Measurements from ENCODE around the gene YKT6.

DNA sequence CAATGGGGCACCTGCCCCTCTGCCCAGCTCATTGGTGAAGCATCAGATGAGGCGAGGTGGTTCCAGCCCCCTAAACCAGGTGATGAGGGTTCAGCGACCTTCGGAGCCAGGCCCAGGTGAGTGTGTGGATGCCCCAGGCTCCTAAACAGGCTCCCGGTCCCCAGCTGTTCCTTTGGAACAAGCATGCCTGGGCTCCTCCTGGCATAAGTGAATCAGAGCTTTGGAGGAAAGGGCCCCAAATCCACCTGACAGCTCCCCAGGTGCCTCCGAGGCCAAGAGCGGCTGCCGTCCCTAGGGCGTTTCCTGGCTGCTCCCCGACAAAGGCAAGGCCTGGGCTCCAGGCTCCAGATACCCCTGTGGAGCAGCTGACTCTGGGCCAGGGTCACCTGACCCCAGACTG lies 61.3 kb downstream of the YKT6 start:
- TF ChIP-seq EZH2 (IDR thresholded peaks at IDR 0.05; ENCODE audit: borderline replicate concordance, low read depth, low read length, severe bottlenecking), result no peak
- TF ChIP-seq, protein P1, sequence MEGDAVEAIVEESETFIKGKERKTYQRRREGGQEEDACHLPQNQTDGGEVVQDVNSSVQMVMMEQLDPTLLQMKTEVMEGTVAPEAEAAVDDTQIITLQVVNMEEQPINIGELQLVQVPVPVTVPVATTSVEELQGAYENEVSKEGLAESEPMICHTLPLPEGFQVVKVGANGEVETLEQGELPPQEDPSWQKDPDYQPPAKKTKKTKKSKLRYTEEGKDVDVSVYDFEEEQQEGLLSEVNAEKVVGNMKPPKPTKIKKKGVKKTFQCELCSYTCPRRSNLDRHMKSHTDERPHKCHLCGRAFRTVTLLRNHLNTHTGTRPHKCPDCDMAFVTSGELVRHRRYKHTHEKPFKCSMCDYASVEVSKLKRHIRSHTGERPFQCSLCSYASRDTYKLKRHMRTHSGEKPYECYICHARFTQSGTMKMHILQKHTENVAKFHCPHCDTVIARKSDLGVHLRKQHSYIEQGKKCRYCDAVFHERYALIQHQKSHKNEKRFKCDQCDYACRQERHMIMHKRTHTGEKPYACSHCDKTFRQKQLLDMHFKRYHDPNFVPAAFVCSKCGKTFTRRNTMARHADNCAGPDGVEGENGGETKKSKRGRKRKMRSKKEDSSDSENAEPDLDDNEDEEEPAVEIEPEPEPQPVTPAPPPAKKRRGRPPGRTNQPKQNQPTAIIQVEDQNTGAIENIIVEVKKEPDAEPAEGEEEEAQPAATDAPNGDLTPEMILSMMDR (IDR thresholded peaks at IDR 0.05; ENCODE audit: borderline replicate concordance, extremely low read depth, low read length, poor library complexity, severe bottlenecking), result no peak

All from DND-41 (cell line).